Loucy (cell line): ENCODE measurements around the gene FBH1.
A peak's percentile ranks its signal among the peaks of the same experiment; 100 is the strongest.
"Not testable (repeated sequence)": the region's sequence is repeated elsewhere in the genome, so short reads cannot be mapped to it uniquely, and the experiment has no call there.

Source experiments
- H2AFZ ChIP-seq: fragments of 200-600 bp; sonication (generic); 2 replicates; pipeline ENCODE4 v1.6.0; 2016; ENCODE audit warnings: antibody characterized with exemption, mild to moderate bottlenecking, low read length, moderate library complexity
- H3F3A ChIP-seq: fragments of 200-600 bp; 2 replicates; pipeline ENCODE4 v1.6.0; 2016; ENCODE audit warnings: antibody characterized with exemption, low read depth, mild to moderate bottlenecking
- H3K27me3 ChIP-seq: fragments of 200-600 bp; sonication (generic); 2 replicates; pipeline ENCODE4 v1.6.1; 2014; ENCODE audit warnings: low read length, mild to moderate bottlenecking; ENCODE audit not compliant: insufficient read depth, poor library complexity, severe bottlenecking
- H3K36me3 ChIP-seq: fragments of 200-600 bp; sonication (generic); 2 replicates; pipeline ENCODE4 v1.6.1; 2016; ENCODE audit warnings: low read length; ENCODE audit not compliant: insufficient read depth
- H3K4me1 ChIP-seq: fragments of 200-600 bp; sonication (generic); 2 replicates; pipeline ENCODE4 v1.5.1; 2014; ENCODE audit warnings: low read length, mild to moderate bottlenecking; ENCODE audit not compliant: insufficient read depth, poor library complexity, severe bottlenecking
- H3K4me2 ChIP-seq: fragments of 200-600 bp; sonication (generic); 2 replicates; pipeline ENCODE4 v1.6.0; 2014; ENCODE audit warnings: antibody characterized with exemption, low read length, low read depth, mild to moderate bottlenecking; ENCODE audit not compliant: poor library complexity, severe bottlenecking
- H3K4me3 ChIP-seq: fragments of 200-600 bp; sonication (generic); 2 replicates; pipeline ENCODE4 v1.5.1; 2014; ENCODE audit warnings: low read length, mild to moderate bottlenecking, mixed read lengths; ENCODE audit not compliant: poor library complexity, severe bottlenecking
- H3K79me2 ChIP-seq: fragments of 200-600 bp; sonication (generic); 2 replicates; pipeline ENCODE4 v1.6.1; 2014; ENCODE audit warnings: low read length; ENCODE audit not compliant: insufficient read depth
- H3K9ac ChIP-seq: fragments of 200-600 bp; sonication (generic); 2 replicates; pipeline ENCODE4 v1.6.0; 2014; ENCODE audit warnings: mild to moderate bottlenecking, low read depth, low read length, moderate library complexity; ENCODE audit not compliant: poor library complexity, severe bottlenecking
- H3K9me2 ChIP-seq: fragments of 200-600 bp; sonication (generic); replicated peaks from 2 replicates; pipeline ENCODE4 v1.6.1; 2016; ENCODE audit warnings: low read depth, low read length, mixed read lengths
- H3K9me3 ChIP-seq: fragments of 200-600 bp; sonication (generic); 2 replicates; pipeline ENCODE4 v1.6.1; 2014; ENCODE audit warnings: mild to moderate bottlenecking, antibody characterized with exemption, low read length, low read depth; ENCODE audit not compliant: insufficient read depth
- H4K20me1 ChIP-seq: fragments of 200-600 bp; sonication (generic); 2 replicates; pipeline ENCODE4 v1.6.0; 2014; ENCODE audit warnings: antibody characterized with exemption, low read length, mild to moderate bottlenecking; ENCODE audit not compliant: insufficient read depth, poor library complexity, severe bottlenecking
- EZH2phosphoT487 ChIP-seq: fragments of 200-600 bp; IDR thresholded peaks from 2 replicates; pipeline ENCODE4 v1.6.1; 2018; ENCODE audit warnings: antibody characterized with exemption, mild to moderate bottlenecking, moderate library complexity, borderline replicate concordance
- TF ChIP-seq, protein P1 (sequence below): fragments of 200-600 bp; sonication (generic); conservative IDR thresholded peaks from 2 replicates; pipeline ENCODE4 v1.5.1; 2014; ENCODE audit warnings: mild to moderate bottlenecking, antibody characterized with exemption, low read length

The FBH1 gene

DNA sequence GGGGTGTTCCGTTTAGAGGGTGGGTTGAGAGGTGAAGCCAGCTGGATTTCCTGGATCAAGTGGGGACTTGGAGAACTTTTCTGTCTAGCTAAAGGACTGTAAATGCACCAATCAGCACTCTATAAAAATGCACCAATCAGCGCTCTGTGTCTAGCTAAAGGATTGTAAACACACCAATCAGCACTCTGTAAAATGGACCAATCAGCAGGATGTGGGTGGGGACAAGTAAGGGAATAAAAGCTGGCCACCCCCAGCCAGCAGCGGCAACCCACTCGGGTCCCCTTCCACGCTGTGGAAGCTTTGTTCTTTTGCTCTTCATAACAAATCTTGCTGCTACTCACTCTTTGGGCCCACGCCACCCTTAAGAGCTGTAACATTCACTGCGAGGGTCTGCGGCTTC is 21.7 kb upstream of the FBH1 start:
- H3K9me2 ChIP-seq, H3K4me2 ChIP-seq, H3K9ac ChIP-seq, H3K4me3 ChIP-seq, H2AFZ ChIP-seq, H3K79me2 ChIP-seq, H3K27me3 ChIP-seq, H3K9me3 ChIP-seq, H3K4me1 ChIP-seq, H3F3A ChIP-seq, H4K20me1 ChIP-seq, H3K36me3 ChIP-seq: not testable (repeated sequence)

DNA sequence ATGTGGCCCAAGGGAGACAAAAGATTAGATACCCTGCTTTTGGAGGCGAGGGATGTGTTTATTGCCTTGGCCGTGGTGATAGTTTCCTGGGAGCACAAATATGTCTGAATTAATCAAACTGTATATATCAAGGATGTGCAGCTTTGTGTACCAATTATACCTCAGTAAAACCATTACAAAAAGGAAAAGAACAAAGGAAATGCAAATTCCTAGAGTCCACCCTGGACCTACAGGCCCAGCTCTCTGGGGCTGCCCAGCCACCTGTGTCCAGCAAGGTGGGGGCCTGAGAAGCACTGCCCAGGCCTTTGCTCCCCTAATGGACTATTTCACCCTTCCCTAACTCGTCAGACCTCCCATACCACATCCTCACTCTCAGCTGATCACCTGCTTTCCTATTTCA is 20.9 kb upstream of the FBH1 start:
- Histone ChIP-seq H3K36me3 (no peaks in the 10 kb centered on the region), H3K9ac (no peak overlapping the region), H3K79me2 (no peaks in the 10 kb centered on the region), H3K27me3 (no peaks in the 10 kb centered on the region), H3F3A (no peaks in the 10 kb centered on the region), H3K4me3 (no peak overlapping the region), H3K9me2 (no peaks in the 10 kb centered on the region), H2AFZ (no peak overlapping the region), H4K20me1 (no peaks in the 10 kb centered on the region), H3K4me1 (no peaks in the 10 kb centered on the region), H3K4me2 (no peak overlapping the region), H3K9me3 (no peaks in the 10 kb centered on the region)
- TF ChIP-seq EZH2phosphoT487, result no peak
- TF ChIP-seq, protein P1, sequence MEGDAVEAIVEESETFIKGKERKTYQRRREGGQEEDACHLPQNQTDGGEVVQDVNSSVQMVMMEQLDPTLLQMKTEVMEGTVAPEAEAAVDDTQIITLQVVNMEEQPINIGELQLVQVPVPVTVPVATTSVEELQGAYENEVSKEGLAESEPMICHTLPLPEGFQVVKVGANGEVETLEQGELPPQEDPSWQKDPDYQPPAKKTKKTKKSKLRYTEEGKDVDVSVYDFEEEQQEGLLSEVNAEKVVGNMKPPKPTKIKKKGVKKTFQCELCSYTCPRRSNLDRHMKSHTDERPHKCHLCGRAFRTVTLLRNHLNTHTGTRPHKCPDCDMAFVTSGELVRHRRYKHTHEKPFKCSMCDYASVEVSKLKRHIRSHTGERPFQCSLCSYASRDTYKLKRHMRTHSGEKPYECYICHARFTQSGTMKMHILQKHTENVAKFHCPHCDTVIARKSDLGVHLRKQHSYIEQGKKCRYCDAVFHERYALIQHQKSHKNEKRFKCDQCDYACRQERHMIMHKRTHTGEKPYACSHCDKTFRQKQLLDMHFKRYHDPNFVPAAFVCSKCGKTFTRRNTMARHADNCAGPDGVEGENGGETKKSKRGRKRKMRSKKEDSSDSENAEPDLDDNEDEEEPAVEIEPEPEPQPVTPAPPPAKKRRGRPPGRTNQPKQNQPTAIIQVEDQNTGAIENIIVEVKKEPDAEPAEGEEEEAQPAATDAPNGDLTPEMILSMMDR, result no peak

DNA sequence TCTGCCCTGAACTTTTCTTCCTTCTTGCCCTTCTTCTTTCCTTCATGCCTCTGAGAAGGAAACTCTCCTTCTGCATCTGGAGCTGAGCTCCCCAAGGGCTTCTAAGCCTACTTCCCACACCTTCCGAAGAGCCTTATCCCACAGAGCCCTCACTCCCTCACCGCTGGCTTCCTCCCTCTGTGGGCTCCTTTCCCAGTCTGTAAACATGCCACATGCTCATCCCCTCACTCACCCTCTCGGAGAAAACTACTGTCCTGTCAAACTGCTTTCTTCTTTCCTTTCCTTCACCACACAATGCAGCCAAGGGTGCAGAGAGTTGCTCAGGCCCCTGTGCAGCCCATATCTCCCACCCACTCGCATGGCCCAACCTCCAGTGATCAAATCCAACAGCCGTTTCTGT is 18.4 kb upstream of the FBH1 start:
- Histone ChIP-seq H3K79me2 (no peaks in the 10 kb centered on the region), H3F3A (no peaks in the 10 kb centered on the region), H3K27me3 (no peaks in the 10 kb centered on the region), H3K4me1 (no peaks in the 10 kb centered on the region), H2AFZ (no peak overlapping the region), H3K9me3 (no peaks in the 10 kb centered on the region), H3K4me2 (no peak overlapping the region), H3K9ac (no peak overlapping the region), H3K4me3 (no peak overlapping the region), H4K20me1 (no peaks in the 10 kb centered on the region), H3K36me3 (peaks cover 2% of the 10 kb centered on the region; the same call in 1 of the 2 replicates), H3K9me2 (no peaks in the 10 kb centered on the region)
- no peak for TF ChIP-seq EZH2phosphoT487
- TF ChIP-seq, protein P1, result no peak

DNA sequence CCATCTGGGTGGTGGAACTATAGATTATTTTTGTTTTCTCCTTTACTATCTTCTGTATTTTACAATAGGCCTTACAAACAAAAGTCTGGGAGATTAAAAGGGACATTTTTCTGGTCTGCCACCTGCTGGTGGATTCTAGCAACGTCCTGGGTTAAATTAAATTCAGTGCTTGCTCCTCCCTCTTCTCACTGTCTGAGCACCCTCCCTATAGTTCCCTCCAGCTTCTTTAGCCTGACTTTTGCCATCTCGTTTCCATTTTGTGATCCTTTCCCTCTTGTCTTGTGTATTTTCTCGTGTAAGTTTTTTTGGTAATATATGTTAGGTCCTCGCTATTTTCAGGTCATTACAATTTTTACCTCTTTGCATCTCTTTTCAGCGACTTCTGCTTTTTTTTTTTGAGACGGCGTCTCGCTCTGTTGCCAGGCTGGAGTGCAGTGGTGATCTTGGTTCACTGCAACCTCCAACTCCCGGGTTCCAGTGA is 16.5 kb upstream of the FBH1 start:
- Histone ChIP-seq H3K4me2 (no peak overlapping the region), H3K9ac (no peak overlapping the region), H3K9me2 (no peaks in the 10 kb centered on the region), H2AFZ (no peak overlapping the region), H3K4me3 (no peak overlapping the region), H3K4me1 (no peaks in the 10 kb centered on the region), H3K79me2 (no peaks in the 10 kb centered on the region), H3K27me3 (no peaks in the 10 kb centered on the region), H3F3A (no peaks in the 10 kb centered on the region), H3K36me3 (peaks cover 15% of the 10 kb centered on the region; the same call in 1 of the 2 replicates), H4K20me1 (no peaks in the 10 kb centered on the region), H3K9me3 (no peaks in the 10 kb centered on the region)
- TF ChIP-seq EZH2phosphoT487, result no peak
- TF ChIP-seq, protein P1, result peak; percentile 76
